NCI-H1105 (cell line): ENCODE measurements around the gene TPGS1.

ENCODE experiments used
- DNase-seq: peaks from one replicate; lab custom pipeline; 2025; lab: John Stamatoyannopoulos, UW

Gene TPGS1

GRCh38 chr19:518598-519231, 11.4 kb downstream of the TPGS1 start:
- DNase-seq: no peak

DNA sequence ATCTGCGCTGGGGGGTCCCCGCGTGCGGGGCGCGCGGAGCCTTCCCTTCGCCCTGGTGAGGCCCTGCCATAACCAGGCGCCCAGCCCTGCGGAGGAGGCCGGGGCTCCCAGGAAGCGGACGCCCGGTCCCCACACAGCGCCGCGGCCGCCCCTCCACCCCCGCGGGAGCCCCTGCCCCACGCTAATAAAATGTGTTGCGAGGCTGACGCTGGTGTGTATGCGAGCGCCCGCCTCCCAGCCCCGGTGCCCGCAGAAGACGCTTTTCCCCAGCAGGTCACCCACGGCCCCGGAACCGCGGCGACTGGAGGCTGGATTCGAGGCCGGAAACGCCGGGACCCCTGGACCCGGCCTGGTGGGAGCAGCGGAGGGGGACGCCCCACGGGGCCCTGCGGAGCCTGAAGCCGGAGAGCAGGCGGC, 12.2 kb downstream of the TPGS1 start:
- DNase-seq: no peak

GRCh38 chr19:522726-523125, 15.4 kb downstream of the TPGS1 start:
- no peak for DNase-seq

GRCh38 chr19:524062-524674, 16.9 kb downstream of the TPGS1 start:
- no peak for DNase-seq

DNA sequence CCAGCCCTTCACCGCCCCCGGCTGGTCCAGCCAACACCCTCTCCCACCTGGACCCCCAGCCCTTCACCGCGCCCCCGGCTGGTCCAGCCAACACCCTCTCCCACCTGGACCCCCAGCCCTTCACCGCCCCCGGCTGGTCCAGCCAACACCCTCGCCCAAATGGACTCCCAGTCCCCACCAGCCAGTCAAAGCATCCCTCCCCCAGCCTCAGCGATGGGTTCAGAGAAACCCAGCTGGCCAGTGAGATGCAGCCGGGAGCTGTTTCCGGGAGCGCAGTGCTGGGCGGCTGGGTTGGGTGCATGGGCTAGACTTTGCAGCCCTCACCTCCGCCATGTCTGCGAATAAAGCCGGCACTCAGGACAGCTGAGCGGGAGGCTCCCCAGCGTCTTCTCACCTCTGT, 17.7 kb downstream of the TPGS1 start:
- DNase-seq: no peak

GRCh38 chr19:525857-526419, 18.6 kb downstream of the TPGS1 start:
- no peak for DNase-seq

DNA sequence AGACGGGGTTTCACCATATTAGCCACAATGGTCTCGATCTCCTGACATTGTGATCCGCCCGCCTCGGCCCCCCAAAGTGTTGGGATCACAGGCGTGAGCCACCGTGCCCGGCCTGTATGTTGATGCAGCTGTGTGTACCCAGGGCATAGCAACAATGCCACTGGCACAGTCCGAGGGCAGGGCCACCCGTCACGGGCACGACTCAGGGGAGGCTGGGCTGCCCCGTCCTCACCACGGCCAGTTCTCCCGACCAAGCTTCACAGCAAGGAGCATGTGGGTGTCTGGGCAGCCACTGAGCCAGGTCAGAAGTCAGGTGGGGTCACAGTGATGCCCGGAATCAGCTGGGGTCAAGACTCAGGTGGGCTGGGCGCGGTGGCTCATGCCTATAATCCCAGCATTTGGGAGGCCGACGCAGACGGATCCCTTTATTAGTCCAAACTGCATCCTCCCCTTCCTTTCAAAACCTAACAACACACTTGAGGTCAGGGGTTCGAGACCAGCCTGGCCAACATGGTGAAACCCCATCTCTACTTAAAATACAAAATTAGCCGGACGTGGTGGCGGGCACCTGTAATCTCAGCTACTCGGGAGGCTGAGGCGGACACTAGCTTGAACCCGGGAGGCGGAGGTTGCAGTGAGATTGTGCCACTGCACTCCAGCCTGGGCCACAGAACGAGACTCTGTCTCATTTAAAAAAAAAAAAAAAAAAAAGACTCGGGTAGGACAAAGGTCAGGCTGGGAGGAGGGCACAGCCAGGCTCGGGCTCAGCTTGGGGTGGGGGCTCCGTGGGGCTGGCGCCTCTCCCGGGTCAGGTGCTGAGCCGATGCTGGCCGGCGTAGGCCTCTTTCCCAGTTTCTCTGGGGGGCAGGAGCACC, 23.1 kb downstream of the TPGS1 start:
- no peak for DNase-seq

- DNase-seq: peak; percentile 86
These were observed 23.9 kb downstream of the TPGS1 start for GRCh38 chr19:531009-531752.

DNA sequence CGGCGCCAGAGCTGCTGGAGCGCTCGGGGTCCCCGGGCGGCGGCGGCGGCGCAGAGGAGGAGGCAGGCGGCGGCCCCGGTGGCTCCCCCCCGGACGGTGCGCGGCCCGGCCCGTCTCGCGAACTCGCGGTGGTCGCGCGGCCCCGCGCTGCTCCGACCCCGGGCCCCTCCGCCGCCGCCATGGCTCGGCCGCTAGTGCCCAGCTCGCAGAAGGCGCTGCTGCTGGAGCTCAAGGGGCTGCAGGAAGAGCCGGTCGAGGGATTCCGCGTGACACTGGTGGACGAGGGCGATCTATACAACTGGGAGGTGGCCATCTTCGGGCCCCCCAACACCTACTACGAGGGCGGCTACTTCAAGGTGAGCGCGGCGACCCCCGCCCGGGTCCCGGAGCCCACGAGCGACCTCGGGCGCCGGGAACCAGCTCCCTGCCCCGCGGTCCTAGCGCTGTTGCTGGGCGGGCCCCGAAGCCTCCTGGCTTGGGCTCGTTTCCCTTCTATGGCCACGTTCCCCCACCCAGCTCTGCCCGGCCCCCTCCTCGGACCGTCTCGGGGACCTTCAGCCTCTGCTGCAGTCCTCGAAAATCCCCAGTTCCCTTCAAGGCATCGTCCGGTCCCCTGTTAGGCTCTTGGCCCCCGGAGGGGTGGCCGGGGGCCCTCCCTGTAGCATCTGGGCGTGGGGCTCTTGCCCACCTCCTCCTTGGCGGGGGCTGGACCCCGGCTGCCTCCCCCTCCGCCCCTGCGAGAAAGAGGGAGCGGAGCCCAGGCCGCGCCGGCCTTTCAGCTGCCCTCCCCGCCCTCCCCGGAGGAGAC, 24.7 kb downstream of the TPGS1 start, which contains the start of gene CDC34:
Gene CDC34 (plus strand): TSS at position 8 of the 808 bp plus-strand sequence. CDS start 172 bp downstream, at position 180.
- DNase-seq: no peak

- peak; percentile 71 for DNase-seq
These were observed 25.5 kb downstream of the TPGS1 start for GRCh38 chr19:532561-533363.

DNA sequence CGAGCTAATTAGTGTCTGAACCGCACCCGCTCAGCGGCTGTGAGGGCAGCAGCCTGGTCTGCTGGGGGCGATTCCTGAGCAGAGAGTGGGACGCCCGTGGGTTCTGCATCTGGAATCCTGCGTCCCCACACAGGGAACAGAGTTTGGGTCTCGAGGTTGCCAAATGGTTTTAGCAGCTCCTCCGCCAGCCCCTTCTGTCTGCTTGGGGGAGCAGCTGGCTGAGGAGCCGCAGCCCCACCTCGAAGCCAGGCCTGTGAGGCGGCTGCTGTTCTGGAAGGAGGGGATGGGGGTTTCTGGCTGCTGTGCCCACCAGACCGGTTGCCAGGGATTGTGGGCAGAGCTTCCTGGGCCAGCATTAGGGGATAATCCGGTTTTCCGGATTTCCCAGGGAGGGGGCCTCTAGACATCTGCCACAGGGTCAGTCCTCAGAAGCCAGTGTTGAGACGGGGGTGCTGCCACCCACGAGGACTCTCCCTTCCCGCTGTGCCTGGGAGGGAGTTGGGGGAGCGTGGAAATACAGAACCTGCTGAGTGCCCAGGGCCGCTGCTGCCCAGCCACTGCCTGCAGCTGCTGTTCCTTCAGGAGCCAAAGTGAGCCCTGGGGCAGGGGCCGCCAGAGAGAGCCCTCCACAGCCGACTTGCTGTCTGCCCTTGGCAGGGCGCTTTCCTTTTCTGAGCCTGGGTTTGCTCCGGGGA, 26.2 kb downstream of the TPGS1 start:
- DNase-seq: no peak

DNA sequence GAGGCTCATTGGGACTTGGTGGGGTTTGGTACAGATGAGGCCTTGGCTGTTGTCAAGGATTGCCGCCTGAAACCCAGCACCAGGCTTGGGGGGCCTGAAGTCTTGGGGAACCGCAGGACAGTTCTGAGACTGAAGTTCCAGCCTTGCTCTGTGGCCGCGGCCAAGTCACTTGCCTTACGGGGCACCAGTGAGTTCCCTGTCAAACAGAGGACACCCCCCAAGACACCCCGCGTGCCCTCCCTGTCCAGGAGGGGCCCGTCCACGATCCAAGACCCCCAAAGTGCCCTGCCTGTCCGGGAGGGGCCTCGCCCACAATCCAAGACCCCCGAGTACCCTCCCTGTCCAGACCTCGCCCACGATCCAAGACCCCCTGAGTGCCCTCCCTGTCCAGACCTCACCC, 26.8 kb downstream of the TPGS1 start:
- DNase-seq: no peak

DNA sequence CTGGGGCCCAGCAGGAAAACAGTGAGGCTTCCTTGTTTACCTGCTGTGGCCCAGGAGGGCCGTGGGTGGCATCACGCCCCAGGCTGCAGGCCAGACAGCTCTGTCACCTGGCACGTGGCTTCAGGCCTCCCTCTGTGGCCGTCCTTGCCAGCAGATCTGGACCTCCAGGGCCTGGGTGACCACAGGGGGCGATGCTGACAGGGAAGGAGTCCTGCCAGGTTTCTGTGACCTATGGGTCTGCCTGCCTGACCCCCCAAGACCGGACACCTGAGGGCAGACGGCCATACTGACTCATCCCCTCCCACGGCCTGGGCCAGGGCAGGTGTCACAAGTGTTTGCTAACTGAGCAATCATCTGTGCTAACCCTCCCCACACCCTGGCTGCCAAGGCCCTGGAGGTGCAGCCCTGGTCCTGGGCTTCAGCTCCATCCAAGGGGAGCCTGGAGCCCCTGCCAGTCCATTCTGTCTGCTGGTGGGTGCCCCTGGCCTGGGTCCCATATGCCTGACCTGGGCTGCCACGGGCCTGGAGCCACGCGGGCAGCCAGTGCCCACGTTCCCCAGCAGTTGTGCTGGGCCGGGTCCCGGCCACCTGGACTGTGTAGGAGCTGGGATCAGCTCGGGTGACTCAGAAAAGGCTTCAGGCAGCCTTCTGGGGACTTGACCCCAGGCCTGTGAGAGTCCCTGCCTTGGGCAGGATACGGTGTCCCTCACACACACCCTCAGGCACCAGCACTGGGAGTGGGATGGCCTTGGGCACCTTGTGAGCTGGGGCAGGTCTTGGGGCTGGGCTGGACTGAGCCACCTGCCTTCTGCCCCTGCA, 27.9 kb downstream of the TPGS1 start:
- DNase-seq: no peak

GRCh38 chr19:536031-536880, 29.0 kb downstream of the TPGS1 start:
- no peak for DNase-seq

- no peak for DNase-seq
These were observed 29.6 kb downstream of the TPGS1 start for GRCh38 chr19:536881-537404.

- DNase-seq: no peak
These were observed 31.5 kb downstream of the TPGS1 start for GRCh38 chr19:538641-539428.
